Vagina (tissue), 2 donors: ENCODE data around the gene SERPINB1. TPM values are rescaled to one million over a fixed set of nuclear protein-coding genes. Genes with fewer than 3 reads are reported as not detected.
A peak's percentile ranks its signal among the peaks of the same experiment; 100 is the strongest.

Experiments
- DNase-seq, 2 donors: peaks; one replicate each; pipeline ENCODE4 v3.0.0-alpha.2; 2017; ENCODE audit errors: extremely low spot score in 2 of 2
- H3K27ac ChIP-seq: fragments of 200-600 bp; sonication (generic); one replicate; pipeline ENCODE4 v1.5.1; 2019
- H3K27me3 ChIP-seq: fragments of 200-600 bp; sonication (generic); one replicate; pipeline ENCODE4 v1.5.1; 2019
- H3K36me3 ChIP-seq, 2 donors: fragments of 200-600 bp; sonication (generic); one replicate each; pipeline ENCODE4 v1.5.1; 2017 to 2019
- H3K4me1 ChIP-seq: fragments of 200-600 bp; sonication (generic); one replicate; pipeline ENCODE4 v1.5.1; 2019
- H3K4me3 ChIP-seq, 2 donors: fragments of 200-600 bp; sonication (generic); 1 replicate in 1 of 2; 2 replicates in 1 of 2; pipeline ENCODE4 v1.5.1; 2016 to 2019
- H3K9me3 ChIP-seq: fragments of 200-600 bp; sonication (generic); one replicate; pipeline ENCODE4 v1.5.1; 2019
- POLR2A ChIP-seq, 2 donors: fragments of 450-650 bp; IDR thresholded peaks; one replicate each; pipeline ENCODE4 v1.6.1; 2017; ENCODE audit warnings: antibody characterized with exemption in 2 of 2, mild to moderate bottlenecking in 2 of 2, moderate library complexity in 2 of 2
- POLR2AphosphoS5 ChIP-seq, 2 donors: sonication (generic); formaldehyde crosslinking; IDR thresholded peaks; one replicate each; pipeline ENCODE4 v1.9.0; 2017; ENCODE audit warnings: antibody characterized with exemption in 2 of 2, mild to moderate bottlenecking in 2 of 2, low read depth in 1 of 2; ENCODE audit not compliant: insufficient read depth in 1 of 2
- intact Hi-C: fragments of 100-400 bp; cut with DNase I; formaldehyde crosslinking; loops from one replicate; pipeline ENCODE4 v1.15.1; 2023
- total RNA-seq: library from RNA; depleted of rRNA; stranded (reverse); fragments of >200 nt; gene quantifications from one replicate; pipeline ENCODE4 v1.2.3, GENCODE V29; 2016
- TF ChIP-seq, protein P1 (sequence below), 3 experiments: fragments of 450-650 bp in 2 of 3; fragments of 200-600 bp in 1 of 3; sonication (generic) in 1 of 3; IDR thresholded peaks; one replicate each; pipeline ENCODE4 v1.5.1; 2017 to 2019; ENCODE audit warnings: antibody characterized with exemption in 3 of 3, mild to moderate bottlenecking in 2 of 3, moderate library complexity in 2 of 3

The SERPINB1 gene
- total RNA-seq, 1 donor from 2014 or later = 38.1 TPM

DNA sequence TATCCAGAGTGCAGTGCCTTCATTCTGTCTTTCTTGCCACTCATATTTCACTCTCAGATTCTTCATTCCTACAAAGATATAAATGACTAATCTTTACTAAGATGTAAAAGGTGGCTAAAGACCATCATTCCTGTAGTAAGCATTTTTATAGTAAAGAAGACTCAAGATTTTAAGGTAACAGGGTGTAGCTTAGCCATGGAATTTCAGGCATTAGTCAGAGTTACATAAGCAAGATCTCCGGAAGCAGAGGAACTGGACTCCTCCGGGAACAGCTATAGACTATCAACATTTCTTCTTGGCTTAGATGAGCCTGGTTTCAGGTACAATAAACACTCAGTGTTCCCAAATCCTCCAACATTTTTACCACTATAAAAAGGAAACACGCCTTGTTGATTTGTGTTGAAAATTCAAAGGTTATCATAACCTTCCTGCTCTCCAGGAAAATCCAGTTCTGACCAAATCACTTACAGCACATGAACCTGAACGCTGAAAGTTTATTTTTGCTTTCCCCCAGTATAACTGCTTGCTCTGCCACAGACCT lies 23.7 kb downstream of the SERPINB1 start:
- Histone ChIP-seq H3K9me3 (peaks cover 10% of the 10 kb centered on the region), H3K36me3 (no peaks in the 10 kb centered on the region), H3K27ac (peak overlapping the region; percentile 36), H3K4me3 (no peak overlapping the region), H3K4me1 (peaks cover 26% of the 10 kb centered on the region), H3K27me3 (no peaks in the 10 kb centered on the region)
- TF ChIP-seq POLR2A (IDR thresholded peaks at IDR 0.05) (no peak), POLR2AphosphoS5 (IDR thresholded peaks at IDR 0.05; ENCODE audit: insufficient read depth in 1 of 2, low read depth in 1 of 2) (peak in 1 of 2 donors; percentile 77)
- DNase-seq = no peak
- intact Hi-C loops = no loop called here

DNA sequence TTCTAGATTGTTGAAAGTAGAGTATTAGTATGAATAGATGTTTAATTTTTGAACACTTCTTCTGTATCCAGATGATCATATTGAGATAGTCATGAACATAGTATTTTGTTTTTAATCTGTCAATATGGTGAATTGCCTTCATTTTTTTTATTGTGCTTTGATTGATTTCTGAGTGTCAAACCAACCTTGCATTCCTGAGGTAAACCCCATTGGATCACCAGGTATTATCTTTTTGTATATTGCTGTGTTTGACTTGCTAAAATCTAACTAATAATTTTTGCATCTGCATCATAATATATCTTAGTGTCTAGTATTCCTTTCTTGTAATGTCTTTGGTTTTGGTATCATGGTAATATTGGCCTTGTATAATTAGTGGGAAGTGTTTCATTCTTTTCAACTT lies 25.5 kb downstream of the SERPINB1 start:
- TF ChIP-seq POLR2AphosphoS5 (IDR thresholded peaks at IDR 0.05; ENCODE audit: insufficient read depth in 1 of 2, low read depth in 1 of 2) = no peak
- TF ChIP-seq POLR2A (IDR thresholded peaks at IDR 0.05) = no peak
- TF ChIP-seq, protein P1, sequence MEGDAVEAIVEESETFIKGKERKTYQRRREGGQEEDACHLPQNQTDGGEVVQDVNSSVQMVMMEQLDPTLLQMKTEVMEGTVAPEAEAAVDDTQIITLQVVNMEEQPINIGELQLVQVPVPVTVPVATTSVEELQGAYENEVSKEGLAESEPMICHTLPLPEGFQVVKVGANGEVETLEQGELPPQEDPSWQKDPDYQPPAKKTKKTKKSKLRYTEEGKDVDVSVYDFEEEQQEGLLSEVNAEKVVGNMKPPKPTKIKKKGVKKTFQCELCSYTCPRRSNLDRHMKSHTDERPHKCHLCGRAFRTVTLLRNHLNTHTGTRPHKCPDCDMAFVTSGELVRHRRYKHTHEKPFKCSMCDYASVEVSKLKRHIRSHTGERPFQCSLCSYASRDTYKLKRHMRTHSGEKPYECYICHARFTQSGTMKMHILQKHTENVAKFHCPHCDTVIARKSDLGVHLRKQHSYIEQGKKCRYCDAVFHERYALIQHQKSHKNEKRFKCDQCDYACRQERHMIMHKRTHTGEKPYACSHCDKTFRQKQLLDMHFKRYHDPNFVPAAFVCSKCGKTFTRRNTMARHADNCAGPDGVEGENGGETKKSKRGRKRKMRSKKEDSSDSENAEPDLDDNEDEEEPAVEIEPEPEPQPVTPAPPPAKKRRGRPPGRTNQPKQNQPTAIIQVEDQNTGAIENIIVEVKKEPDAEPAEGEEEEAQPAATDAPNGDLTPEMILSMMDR (IDR thresholded peaks at IDR 0.05) = no peak
- intact Hi-C loops = no loop called here
- no peak overlapping the region for H3K4me3 ChIP-seq
- peaks cover 10% of the 10 kb centered on the region for H3K9me3 ChIP-seq
- H3K27me3 ChIP-seq = no peaks in the 10 kb centered on the region
- DNase-seq = no peak
- no peak overlapping the region for H3K27ac ChIP-seq
- peaks cover 26% of the 10 kb centered on the region for H3K4me1 ChIP-seq
- H3K36me3 ChIP-seq = no peaks in the 10 kb centered on the region

DNA sequence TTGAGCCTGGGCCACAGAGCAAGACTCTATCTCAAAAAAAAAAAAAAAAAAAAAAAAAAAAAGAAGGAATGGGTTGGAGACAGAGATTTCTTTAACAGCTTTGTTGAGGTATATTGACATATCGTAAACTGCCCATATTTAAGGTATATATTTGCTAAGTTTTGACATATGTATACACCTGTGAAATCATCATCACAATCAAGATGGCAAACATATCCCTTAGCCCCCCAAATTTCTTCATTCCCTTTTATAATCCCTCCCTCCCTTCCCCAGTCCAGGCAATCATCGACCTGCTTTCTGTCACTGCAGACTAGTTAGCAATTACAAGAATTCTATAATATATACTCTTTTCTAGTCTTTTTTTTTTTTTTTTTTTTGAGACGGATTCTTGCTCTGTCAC lies 29.0 kb downstream of the SERPINB1 start:
- Histone ChIP-seq H3K9me3 (peaks cover 10% of the 10 kb centered on the region), H3K4me1 (peaks cover 11% of the 10 kb centered on the region)

DNA sequence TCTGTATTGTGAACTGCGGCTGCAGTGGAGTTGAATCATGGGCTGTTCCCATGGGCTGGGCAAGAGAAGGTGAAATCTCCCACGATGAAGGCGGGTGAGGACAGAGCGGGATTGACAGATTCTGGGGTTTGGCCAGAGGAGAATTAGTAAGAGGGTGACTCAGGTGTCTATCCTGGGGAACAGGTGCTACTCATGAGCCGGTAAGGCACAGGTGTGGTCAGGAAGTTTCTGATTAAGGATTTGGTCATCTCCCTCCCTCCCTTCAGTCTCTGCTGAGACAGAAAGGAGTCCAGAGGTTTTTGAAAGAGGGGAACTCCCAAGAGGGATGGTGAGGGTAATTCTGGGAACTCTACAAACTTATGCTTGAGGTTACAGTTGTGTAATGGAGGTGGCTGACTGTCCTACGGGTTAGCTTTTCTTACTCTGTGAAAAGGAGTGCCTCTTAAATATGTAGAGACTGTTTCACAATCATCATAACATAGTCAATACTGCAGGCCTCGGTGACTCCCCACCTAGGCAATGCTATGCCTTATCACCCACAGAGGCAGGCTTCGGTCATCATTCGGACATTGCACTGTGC lies 31.5 kb downstream of the SERPINB1 start:
- Histone ChIP-seq H3K4me1 (peaks cover 10% of the 10 kb centered on the region), H3K27me3 (no peaks in the 10 kb centered on the region), H3K27ac (no peak overlapping the region), H3K9me3 (no peaks in the 10 kb centered on the region), H3K4me3 (no peak overlapping the region), H3K36me3 (no peaks in the 10 kb centered on the region)
- intact Hi-C loops = no loop called here
- peak in 1 of 2 donors; percentile 67 for TF ChIP-seq POLR2AphosphoS5 (IDR thresholded peaks at IDR 0.05; ENCODE audit: insufficient read depth in 1 of 2, low read depth in 1 of 2)
- TF ChIP-seq, protein P1 (IDR thresholded peaks at IDR 0.05) = no peak
- no peak for DNase-seq

More for the DNA sequence above, 29.0 kb downstream of the SERPINB1 start:
- Histone ChIP-seq H3K4me3 (no peak overlapping the region), H3K27me3 (no peaks in the 10 kb centered on the region), H3K36me3 (no peaks in the 10 kb centered on the region), H3K27ac (no peak overlapping the region)
- no peak for TF ChIP-seq POLR2AphosphoS5 (IDR thresholded peaks at IDR 0.05; ENCODE audit: insufficient read depth in 1 of 2, low read depth in 1 of 2)
- no peak for TF ChIP-seq POLR2A (IDR thresholded peaks at IDR 0.05)
- TF ChIP-seq, protein P1 (IDR thresholded peaks at IDR 0.05) = no peak
- intact Hi-C loops = no loop called here
- DNase-seq = no peak

DNA sequence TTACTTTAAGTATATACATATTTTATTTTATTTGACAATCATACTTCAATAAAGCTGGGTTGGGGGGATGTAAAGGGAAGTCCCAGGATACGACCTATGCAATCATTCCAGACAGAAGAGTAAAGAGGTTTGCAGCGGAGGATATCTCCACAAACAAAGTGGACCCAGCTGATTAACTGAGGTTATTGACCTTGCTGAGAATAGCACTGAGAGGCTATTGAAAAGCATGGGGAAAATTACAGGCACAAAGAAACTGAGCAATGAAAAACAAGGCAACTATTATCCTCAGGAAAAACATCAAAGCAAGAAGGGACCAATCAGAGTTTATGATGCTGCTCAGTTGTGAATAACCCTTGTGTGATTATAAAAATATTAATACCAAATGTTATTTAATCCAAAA lies 32.6 kb downstream of the SERPINB1 start:
- no peak for DNase-seq
- H3K4me1 ChIP-seq = peaks cover 10% of the 10 kb centered on the region
- no peak overlapping the region for H3K27ac ChIP-seq

More for the DNA sequence above, 32.6 kb downstream of the SERPINB1 start:
- TF ChIP-seq POLR2AphosphoS5 (IDR thresholded peaks at IDR 0.05; ENCODE audit: insufficient read depth in 1 of 2, low read depth in 1 of 2) (no peak), POLR2A (IDR thresholded peaks at IDR 0.05) (no peak)
- TF ChIP-seq, protein P1 (IDR thresholded peaks at IDR 0.05) = no peak
- Histone ChIP-seq H3K36me3 (no peaks in the 10 kb centered on the region), H3K9me3 (no peaks in the 10 kb centered on the region), H3K27me3 (no peaks in the 10 kb centered on the region), H3K4me3 (no peak overlapping the region)
- intact Hi-C loops = no loop called here
